Activated CD8-positive, alpha-beta T cell treated with anti-CD3 and anti-CD28 coated beads for 36 hours (primary cell): Measurements from ENCODE around the gene UBAC1. TPM values are rescaled to one million over a fixed set of nuclear protein-coding genes. Genes with fewer than 3 reads are reported as not detected.

Source experiments
- ATAC-seq: fragments of 200-7000 bp; cut with Tn5 transposase; one replicate; pipeline ENCODE4 v1.10.0; 2021; ENCODE audit warnings: mild to moderate bottlenecking, moderate library complexity
- CTCF ChIA-PET: fragments of 350-600 bp; sonication (Branson Sonifier 250); formaldehyde crosslinking; loops from one replicate; lab custom pipeline; 2021; ENCODE audit warnings: antibody characterized with exemption; lab: Charles Lee
- POLR2A ChIA-PET: fragments of 350-600 bp; sonication (Branson Sonifier 250); formaldehyde crosslinking; loops from one replicate; lab custom pipeline; 2021; ENCODE audit warnings: antibody characterized with exemption; lab: Charles Lee
- DNase-seq: peaks from one replicate; pipeline ENCODE4 v3.0.0-alpha.2; 2020
- H3K27ac Mint-ChIP-seq: one replicate; pipeline ENCODE4 v1.8.0; 2021; ENCODE audit warnings: mild to moderate bottlenecking, mixed read lengths
- H3K27me3 Mint-ChIP-seq: one replicate; pipeline ENCODE4 v1.8.0; 2021; ENCODE audit warnings: mixed read lengths
- H3K36me3 Mint-ChIP-seq: one replicate; pipeline ENCODE4 v1.8.0; 2021; ENCODE audit warnings: low read depth, mixed read lengths
- H3K4me1 Mint-ChIP-seq: one replicate; pipeline ENCODE4 v1.8.0; 2021; ENCODE audit warnings: low read depth, mixed read lengths
- H3K4me3 Mint-ChIP-seq: one replicate; pipeline ENCODE4 v1.8.0; 2021; ENCODE audit warnings: mild to moderate bottlenecking, moderate library complexity, mixed read lengths
- H3K9me3 Mint-ChIP-seq: one replicate; pipeline ENCODE4 v1.8.0; 2021; ENCODE audit warnings: mixed read lengths
- CTCF ChIP-seq: fragments of 200-600 bp; IDR thresholded peaks from one replicate; pipeline ENCODE4 v1.8.0; 2022; ENCODE audit warnings: antibody characterized with exemption, mild to moderate bottlenecking
- intact Hi-C: fragments of 100-400 bp; cut with micrococcal nuclease; formaldehyde crosslinking; loops from one replicate; pipeline ENCODE4 v1.10.0; 2022
- total RNA-seq, 2 experiments: library from RNA; stranded (reverse); gene quantifications; one replicate each; pipeline ENCODE4 v1.2.3, GENCODE V29; 2021

UBAC1 gene
- total RNA-seq, 2 experiments from 2014 or later, result 32.4 to 34.3 TPM

GRCh38 chr9:135990468-135991429 lies 29.6 kb upstream of the UBAC1 start:
- POLR2A ChIA-PET, result interaction anchor here (0.6 kb wide), 1 partner anchor 13 kb away, joined by 3 read pairs; no protein-coding TSS in a partner anchor
- intact Hi-C loops, result no loop called here
- CTCF ChIA-PET, result interaction anchor here (1.7 to 2.1 kb wide), 2 partner anchors 17 to 24 kb away, joined by 3 to 8 read pairs; no protein-coding TSS in a partner anchor
- no peaks in the 10 kb centered on the region for H3K36me3 Mint-ChIP-seq
- peaks cover 16% of the 10 kb centered on the region for H3K4me1 Mint-ChIP-seq
- ATAC-seq (peak; percentile 57), DNase-seq (peak; percentile 37)
- no peaks in the 10 kb centered on the region for H3K9me3 Mint-ChIP-seq
- H3K27ac Mint-ChIP-seq, result no peak overlapping the region
- TF ChIP-seq CTCF, result no peak
- H3K27me3 Mint-ChIP-seq, result no peaks in the 10 kb centered on the region
- H3K4me3 Mint-ChIP-seq, result no peak overlapping the region

DNA sequence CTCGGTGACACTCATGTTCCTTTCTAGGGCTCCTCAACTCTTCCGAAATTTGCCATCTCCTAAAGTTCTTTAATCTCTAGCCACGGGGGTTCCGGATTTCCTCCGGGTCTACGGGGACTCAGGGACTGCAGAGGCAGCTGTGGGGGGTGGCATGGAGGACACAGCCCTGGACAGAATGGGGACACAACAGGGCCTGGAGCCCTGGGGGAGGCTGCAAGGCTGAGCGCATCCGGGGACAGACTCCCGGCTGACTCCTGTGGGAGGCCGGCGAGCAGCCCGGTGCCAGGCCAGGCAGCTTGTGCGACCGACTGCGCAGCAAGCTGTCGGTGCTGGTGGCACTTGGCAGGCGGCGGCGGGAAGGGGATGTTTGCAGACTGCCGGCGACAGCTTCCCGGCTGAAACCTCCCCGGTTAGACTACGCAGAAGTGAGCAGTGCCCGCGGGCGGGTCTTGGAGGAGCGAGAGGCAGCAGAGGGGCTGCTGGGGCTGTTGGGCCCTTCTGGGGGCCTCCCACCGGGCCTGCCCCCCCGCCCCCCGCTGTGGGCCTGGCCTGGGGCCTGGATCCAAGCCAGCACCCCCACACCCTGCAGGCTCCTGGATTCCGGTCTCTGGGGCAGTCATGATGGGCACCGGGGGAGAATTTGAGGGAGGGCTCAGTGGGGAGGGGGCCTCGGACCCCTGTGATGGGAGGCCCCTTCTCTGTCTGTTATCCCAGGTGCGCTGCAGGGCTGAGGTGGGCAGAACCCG lies 28.7 kb upstream of the UBAC1 start:
- Mint-ChIP-seq H3K27ac (no peak overlapping the region), H3K27me3 (no peaks in the 10 kb centered on the region), H3K9me3 (no peaks in the 10 kb centered on the region), H3K4me1 (peaks cover 16% of the 10 kb centered on the region), H3K36me3 (no peaks in the 10 kb centered on the region), H3K4me3 (no peak overlapping the region)
- ATAC-seq (no peak), DNase-seq (peak; percentile 42)
- CTCF ChIA-PET, result interaction anchor here (1.7 to 2.1 kb wide), 2 partner anchors 17 to 23 kb away, joined by 3 to 8 read pairs; no protein-coding TSS in a partner anchor
- intact Hi-C loops, result no loop called here
- POLR2A ChIA-PET, result interaction anchor here (1.0 to 1.5 kb wide), 2 partner anchors 11 to 374 kb away, joined by 3 read pairs; partner anchors contain the start of gene DNLZ
- TF ChIP-seq CTCF, result no peak

- H3K36me3 Mint-ChIP-seq, result no peaks in the 10 kb centered on the region
- no peak overlapping the region for H3K4me3 Mint-ChIP-seq
- ATAC-seq, result no peak
- H3K4me1 Mint-ChIP-seq, result peaks cover 14% of the 10 kb centered on the region
- POLR2A ChIA-PET, result interaction anchor here (1.0 to 1.5 kb wide), 2 partner anchors 10 to 375 kb away, joined by 3 read pairs; partner anchors contain the start of gene DNLZ
- CTCF ChIA-PET, result interaction anchor here (1.7 to 2.1 kb wide), 2 partner anchors 16 to 23 kb away, joined by 3 to 8 read pairs; no protein-coding TSS in a partner anchor
- TF ChIP-seq CTCF, result peak; percentile 30
- H3K27ac Mint-ChIP-seq, result no peak overlapping the region
- no peaks in the 10 kb centered on the region for H3K9me3 Mint-ChIP-seq
- peak; percentile 16 for DNase-seq
- intact Hi-C loops, result no loop called here
- H3K27me3 Mint-ChIP-seq, result no peaks in the 10 kb centered on the region
These were observed 28.0 kb upstream of the UBAC1 start for GRCh38 chr9:135989157-135989556.

GRCh38 chr9:135988493-135988892 lies 27.3 kb upstream of the UBAC1 start:
- DNase-seq (no peak), ATAC-seq (no peak)
- Mint-ChIP-seq H3K27ac (no peak overlapping the region), H3K9me3 (no peaks in the 10 kb centered on the region), H3K4me3 (no peak overlapping the region), H3K4me1 (peaks cover 14% of the 10 kb centered on the region), H3K36me3 (no peaks in the 10 kb centered on the region), H3K27me3 (no peaks in the 10 kb centered on the region)
- intact Hi-C loops, result no loop called here
- no peak for TF ChIP-seq CTCF
- ChIA-PET POLR2A (interaction anchor here (1.5 kb wide), 1 partner anchor 9 kb away, joined by 3 read pairs; no protein-coding TSS in a partner anchor), CTCF (interaction anchor here (2.1 kb wide), 1 partner anchor 15 kb away, joined by 8 read pairs; no protein-coding TSS in a partner anchor)
